ENCODE data around the gene P2RY6.
A peak's percentile ranks its signal among the peaks of the same experiment; 100 is the strongest.
"Not testable (repeated sequence)": the region's sequence is repeated elsewhere in the genome, so short reads cannot be mapped to it uniquely, and the experiment has no call there.

Gene P2RY6

GRCh38 chr11:73272680-73273038, 521 bp downstream of the P2RY6 start:
- H3K4me1 Mint-ChIP-seq: peaks cover 3% of the 10 kb centered on the region
- H3K4me3 Mint-ChIP-seq: no peak overlapping the region
- H3K27me3 Mint-ChIP-seq: no peaks in the 10 kb centered on the region
- no peak overlapping the region for H3K27ac Mint-ChIP-seq
- no peaks in the 10 kb centered on the region for H3K36me3 Mint-ChIP-seq
- DNase-seq (ENCODE audit: low spot score in 2 of 2) (no peak), ATAC-seq (ENCODE audit: low read depth) (no peak)
- H3K9me3 Mint-ChIP-seq: no peaks in the 10 kb centered on the region

- DNase-seq (ENCODE audit: low spot score in 2 of 2) (no peak), ATAC-seq (ENCODE audit: low read depth) (no peak)
- no peaks in the 10 kb centered on the region for H3K27me3 Mint-ChIP-seq
- H3K4me1 Mint-ChIP-seq: peaks cover 3% of the 10 kb centered on the region
- H3K27ac Mint-ChIP-seq: no peak overlapping the region
- no peaks in the 10 kb centered on the region for H3K36me3 Mint-ChIP-seq
- no peaks in the 10 kb centered on the region for H3K9me3 Mint-ChIP-seq
- H3K4me3 Mint-ChIP-seq: no peak overlapping the region
These were observed 1.2 kb downstream of the P2RY6 start for GRCh38 chr11:73273222-73273895.

- not testable (repeated sequence) for ATAC-seq (ENCODE audit: low read depth); H3K36me3 Mint-ChIP-seq; DNase-seq (ENCODE audit: low spot score in 2 of 2); H3K27me3 Mint-ChIP-seq; H3K4me1 Mint-ChIP-seq; H3K9me3 Mint-ChIP-seq; H3K4me3 Mint-ChIP-seq; H3K27ac Mint-ChIP-seq
These were observed 2.1 kb downstream of the P2RY6 start for GRCh38 chr11:73274191-73274590.

- Mint-ChIP-seq H3K9me3 (no peaks in the 10 kb centered on the region), H3K27me3 (no peaks in the 10 kb centered on the region), H3K27ac (no peak overlapping the region), H3K4me3 (no peak overlapping the region), H3K36me3 (no peaks in the 10 kb centered on the region), H3K4me1 (peaks cover 3% of the 10 kb centered on the region)
- no peak for ATAC-seq (ENCODE audit: low read depth)
- no peak for DNase-seq (ENCODE audit: low spot score in 2 of 2)
These were observed 2.7 kb downstream of the P2RY6 start for GRCh38 chr11:73274722-73275380.

- peaks cover 3% of the 10 kb centered on the region for H3K4me1 Mint-ChIP-seq
- DNase-seq (ENCODE audit: low spot score in 2 of 2): no peak
- no peaks in the 10 kb centered on the region for H3K9me3 Mint-ChIP-seq
- no peak for ATAC-seq (ENCODE audit: low read depth)
- no peak overlapping the region for H3K27ac Mint-ChIP-seq
- H3K36me3 Mint-ChIP-seq: no peaks in the 10 kb centered on the region
- no peaks in the 10 kb centered on the region for H3K27me3 Mint-ChIP-seq
- H3K4me3 Mint-ChIP-seq: no peak overlapping the region
These were observed 3.2 kb downstream of the P2RY6 start for GRCh38 chr11:73275381-73275750.

GRCh38 chr11:73277467-73277866, 5.3 kb downstream of the P2RY6 start:
- Mint-ChIP-seq H3K27me3 (no peaks in the 10 kb centered on the region), H3K36me3 (no peaks in the 10 kb centered on the region), H3K4me3 (no peak overlapping the region)

GRCh38 chr11:73280626-73281025, 8.5 kb downstream of the P2RY6 start:
- ATAC-seq (ENCODE audit: low read depth) (no peak), DNase-seq (ENCODE audit: low spot score in 2 of 2) (no peak)
- H3K4me1 Mint-ChIP-seq: peaks cover 8% of the 10 kb centered on the region
- peak overlapping the region; percentile 10 for H3K27ac Mint-ChIP-seq
- H3K27me3 Mint-ChIP-seq: no peaks in the 10 kb centered on the region
- no peak overlapping the region for H3K4me3 Mint-ChIP-seq
- H3K9me3 Mint-ChIP-seq: no peaks in the 10 kb centered on the region
- H3K36me3 Mint-ChIP-seq: no peaks in the 10 kb centered on the region

More at GRCh38 chr11:73277467-73277866, 5.3 kb downstream of the P2RY6 start:
- ATAC-seq (ENCODE audit: low read depth) (no peak), DNase-seq (ENCODE audit: low spot score in 2 of 2) (no peak)
- Mint-ChIP-seq H3K4me1 (peaks cover 6% of the 10 kb centered on the region), H3K9me3 (no peaks in the 10 kb centered on the region), H3K27ac (no peak overlapping the region)

- Mint-ChIP-seq H3K27me3 (no peaks in the 10 kb centered on the region), H3K4me3 (no peak overlapping the region), H3K4me1 (peaks cover 8% of the 10 kb centered on the region), H3K27ac (no peak overlapping the region), H3K9me3 (no peaks in the 10 kb centered on the region), H3K36me3 (no peaks in the 10 kb centered on the region)
- ATAC-seq (ENCODE audit: low read depth): no peak
- no peak for DNase-seq (ENCODE audit: low spot score in 2 of 2)
These were observed 9.1 kb downstream of the P2RY6 start for GRCh38 chr11:73281201-73281741.

- ATAC-seq (ENCODE audit: low read depth): no peak
These were observed 9.9 kb downstream of the P2RY6 start for GRCh38 chr11:73281796-73282660.

GRCh38 chr11:73283276-73284000, 11.3 kb downstream of the P2RY6 start:
- no peak overlapping the region for H3K4me3 Mint-ChIP-seq
- DNase-seq (ENCODE audit: low spot score in 2 of 2) (no peak), ATAC-seq (ENCODE audit: low read depth) (no peak)
- no peaks in the 10 kb centered on the region for H3K36me3 Mint-ChIP-seq
- H3K27ac Mint-ChIP-seq: no peak overlapping the region
- H3K4me1 Mint-ChIP-seq: peaks cover 15% of the 10 kb centered on the region
- no peaks in the 10 kb centered on the region for H3K9me3 Mint-ChIP-seq
- H3K27me3 Mint-ChIP-seq: no peaks in the 10 kb centered on the region

More at GRCh38 chr11:73281796-73282660, 9.9 kb downstream of the P2RY6 start:
- no peak overlapping the region for H3K27ac Mint-ChIP-seq
- H3K9me3 Mint-ChIP-seq: no peaks in the 10 kb centered on the region
- no peaks in the 10 kb centered on the region for H3K27me3 Mint-ChIP-seq
- H3K4me3 Mint-ChIP-seq: no peak overlapping the region
- DNase-seq (ENCODE audit: low spot score in 2 of 2): no peak
- no peaks in the 10 kb centered on the region for H3K36me3 Mint-ChIP-seq
- peaks cover 8% of the 10 kb centered on the region for H3K4me1 Mint-ChIP-seq

- H3K27me3 Mint-ChIP-seq: no peaks in the 10 kb centered on the region
- DNase-seq (ENCODE audit: low spot score in 2 of 2): no peak
- H3K9me3 Mint-ChIP-seq: no peaks in the 10 kb centered on the region
- H3K36me3 Mint-ChIP-seq: no peaks in the 10 kb centered on the region
- ATAC-seq (ENCODE audit: low read depth): no peak
- no peak overlapping the region for H3K4me3 Mint-ChIP-seq
- H3K27ac Mint-ChIP-seq: no peak overlapping the region
- peaks cover 20% of the 10 kb centered on the region for H3K4me1 Mint-ChIP-seq
These were observed 12.0 kb downstream of the P2RY6 start for GRCh38 chr11:73284106-73284505.

GRCh38 chr11:73285721-73286120, 13.6 kb downstream of the P2RY6 start:
- DNase-seq (ENCODE audit: low spot score in 2 of 2): no peak
- no peak for ATAC-seq (ENCODE audit: low read depth)
- H3K36me3 Mint-ChIP-seq: no peaks in the 10 kb centered on the region
- H3K9me3 Mint-ChIP-seq: no peaks in the 10 kb centered on the region
- no peak overlapping the region for H3K27ac Mint-ChIP-seq
- H3K4me3 Mint-ChIP-seq: no peak overlapping the region
- no peaks in the 10 kb centered on the region for H3K27me3 Mint-ChIP-seq
- H3K4me1 Mint-ChIP-seq: peaks cover 25% of the 10 kb centered on the region

- Mint-ChIP-seq H3K4me1 (peaks cover 24% of the 10 kb centered on the region), H3K27me3 (no peaks in the 10 kb centered on the region), H3K9me3 (no peaks in the 10 kb centered on the region), H3K27ac (no peak overlapping the region), H3K36me3 (no peaks in the 10 kb centered on the region), H3K4me3 (no peak overlapping the region)
- DNase-seq (ENCODE audit: low spot score in 2 of 2) (no peak), ATAC-seq (ENCODE audit: low read depth) (no peak)
These were observed 14.2 kb downstream of the P2RY6 start for GRCh38 chr11:73286240-73286810.
